NCI-H2171 (cell line): ENCODE results near the gene LYST.
A peak's percentile ranks its signal among the peaks of the same experiment; 100 is the strongest.
"Not testable (repeated sequence)": the region's sequence is repeated elsewhere in the genome, so short reads cannot be mapped to it uniquely, and the experiment has no call there.

Experiments used
- DNase-seq: peaks from one replicate; lab custom pipeline; 2025; lab: John Stamatoyannopoulos, UW

LYST gene

GRCh38 chr1:235817101-235817728, 49.5 kb downstream of the LYST start:
- no peak for DNase-seq

GRCh38 chr1:235809688-235810397, 56.9 kb downstream of the LYST start:
- DNase-seq: no peak

GRCh38 chr1:235808223-235808622, 58.5 kb downstream of the LYST start:
- DNase-seq: no peak

GRCh38 chr1:235806123-235806522, 60.6 kb downstream of the LYST start:
- DNase-seq: no peak

GRCh38 chr1:235802573-235803346, 63.9 kb downstream of the LYST start:
- DNase-seq: no peak

- no peak for DNase-seq
Observed at GRCh38 chr1:235799264-235799663, 67.4 kb downstream of the LYST start.

- no peak for DNase-seq
Observed at GRCh38 chr1:235791532-235792060, 75.1 kb downstream of the LYST start.

GRCh38 chr1:235790123-235790522, 76.6 kb downstream of the LYST start:
- no peak for DNase-seq

GRCh38 chr1:235786227-235786898, 80.3 kb downstream of the LYST start:
- DNase-seq: not testable (repeated sequence)

GRCh38 chr1:235784950-235785349, 81.8 kb downstream of the LYST start:
- DNase-seq: no peak

- DNase-seq: peak; percentile 22
Observed at GRCh38 chr1:235783148-235783776, 83.4 kb downstream of the LYST start.

- DNase-seq: no peak
Observed at GRCh38 chr1:235782601-235783000, 84.1 kb downstream of the LYST start.

GRCh38 chr1:235781807-235782206, 84.9 kb downstream of the LYST start:
- no peak for DNase-seq

- DNase-seq: no peak
Observed at GRCh38 chr1:235779770-235780169, 86.9 kb downstream of the LYST start.

GRCh38 chr1:235776396-235776795, 90.3 kb downstream of the LYST start:
- no peak for DNase-seq

GRCh38 chr1:235775246-235775860, 91.4 kb downstream of the LYST start:
- no peak for DNase-seq

- no peak for DNase-seq
Observed at GRCh38 chr1:235767795-235768194, 98.9 kb downstream of the LYST start.

GRCh38 chr1:235766794-235767285, 99.9 kb downstream of the LYST start:
- no peak for DNase-seq

GRCh38 chr1:235763962-235764361, 102.7 kb downstream of the LYST start:
- DNase-seq: no peak

GRCh38 chr1:235759336-235759735, 107.4 kb downstream of the LYST start:
- DNase-seq: peak; percentile 56

- DNase-seq: peak; percentile 91
Observed at GRCh38 chr1:235758931-235759330, 107.8 kb downstream of the LYST start.
